Measurements from ENCODE around the gene KLHL29. TPM values are rescaled to one million over a fixed set of nuclear protein-coding genes. Genes with fewer than 3 reads are reported as not detected.

KLHL29 gene
- total and polyA plus RNA-seq, 10 of the 15 experiments (the other 5 are each of a cell fraction or from before 2014, with no cell fraction given), result 1.4 to 19.5 (median 6.1) TPM

GRCh38 chr2:23506531-23507266 is 121.7 kb downstream of the KLHL29 start:
- Histone ChIP-seq H4K20me1 (ENCODE audit: control insufficient read depth, insufficient read depth) (no peaks in the 10 kb centered on the region), H3K27ac (ENCODE audit: control insufficient read depth, insufficient read depth) (no peak overlapping the region), H3K4me2 (ENCODE audit: control insufficient read depth, insufficient read depth) (no peak overlapping the region), H3K9me3 (replicated peaks; ENCODE audit: control insufficient read depth, insufficient read depth, low read length) (no peaks in the 10 kb centered on the region), H3K4me3 (no peak overlapping the region), H3K4me1 (ENCODE audit: control insufficient read depth, insufficient read depth, low read length) (no peaks in the 10 kb centered on the region), H3K27me3 (replicated peaks in 1 of 2; ENCODE audit: control insufficient read depth in 2 of 2, insufficient read depth in 2 of 2, low read length in 1 of 2) (no peaks in the 10 kb centered on the region), H2AFZ (ENCODE audit: control insufficient read depth, low read depth, low read length) (no peak overlapping the region), H3K79me2 (ENCODE audit: control insufficient read depth, insufficient read depth, low read length) (no peaks in the 10 kb centered on the region), H3K9ac (ENCODE audit: control insufficient read depth, insufficient read depth, low read length) (no peak overlapping the region), H3K36me3 (ENCODE audit: control insufficient read depth in 2 of 2, insufficient read depth in 2 of 2, low read length in 1 of 2) (peaks cover 0 to 2% of the 10 kb centered on the region in 2 experiments; a peak in 2 of 4 replicates)
- ChIA-PET POLR2A (no interaction called here), RAD21 (ENCODE audit: unreplicated experiment) (no interaction called here), CTCF (no interaction called here), SMC1A (ENCODE audit: uncharacterized antibody, unreplicated experiment) (no interaction called here)
- ATAC-seq (no peak), FAIRE-seq (no peak), DNase-seq (ENCODE audit: low read depth, low spot score) (no peak)
- intact Hi-C loops (cut with micrococcal nuclease; ENCODE audit: unreplicated experiment), result no loop called here
- BruUV-seq (replicated peaks), result no TSS peak
- 53% methylated on average over 9 of the region's 9 CpGs for WGBS (ENCODE audit: insufficient coverage, insufficient replicate concordance, low lambda C conversion rate, missing lambda C conversion rate)
- in situ Hi-C loops (cut with MboI), result no loop called here
- TF ChIP-seq NR2F1 (conservative IDR thresholded peaks at IDR 0.05) (no peak), MAX (IDR thresholded peaks at IDR 0.05; ENCODE audit: low read depth, low read length) (no peak), IKZF1 (conservative IDR thresholded peaks at IDR 0.05) (no peak), SREBF2 (IDR thresholded peaks at IDR 0.05; ENCODE audit: low read length) (no peak)

- Histone ChIP-seq H3K4me3 (no peak overlapping the region), H3K27me3 (replicated peaks in 1 of 2; ENCODE audit: control insufficient read depth in 2 of 2, insufficient read depth in 2 of 2, low read length in 1 of 2) (no peaks in the 10 kb centered on the region), H3K9me3 (replicated peaks; ENCODE audit: control insufficient read depth, insufficient read depth, low read length) (no peaks in the 10 kb centered on the region), H2AFZ (ENCODE audit: control insufficient read depth, low read depth, low read length) (no peak overlapping the region), H3K27ac (ENCODE audit: control insufficient read depth, insufficient read depth) (no peak overlapping the region), H3K4me1 (ENCODE audit: control insufficient read depth, insufficient read depth, low read length) (no peaks in the 10 kb centered on the region), H3K36me3 (ENCODE audit: control insufficient read depth in 2 of 2, insufficient read depth in 2 of 2, low read length in 1 of 2) (peaks cover 0 to 2% of the 10 kb centered on the region in 2 experiments; a peak in 2 of 4 replicates), H3K79me2 (ENCODE audit: control insufficient read depth, insufficient read depth, low read length) (no peaks in the 10 kb centered on the region), H4K20me1 (ENCODE audit: control insufficient read depth, insufficient read depth) (no peaks in the 10 kb centered on the region), H3K4me2 (ENCODE audit: control insufficient read depth, insufficient read depth) (no peak overlapping the region), H3K9ac (ENCODE audit: control insufficient read depth, insufficient read depth, low read length) (no peak overlapping the region)
- ChIA-PET POLR2A (no interaction called here), RAD21 (ENCODE audit: unreplicated experiment) (no interaction called here), SMC1A (ENCODE audit: uncharacterized antibody, unreplicated experiment) (no interaction called here), CTCF (no interaction called here)
- in situ Hi-C loops (cut with MboI) (no loop called here), intact Hi-C loops (cut with micrococcal nuclease; ENCODE audit: unreplicated experiment) (no loop called here)
- FAIRE-seq, result no peak
- BruUV-seq (replicated peaks), result no TSS peak
- WGBS (ENCODE audit: insufficient coverage, insufficient replicate concordance, low lambda C conversion rate, missing lambda C conversion rate), result 59% methylated on average over 15 of the region's 15 CpGs
- no peak for DNase-seq (ENCODE audit: low read depth, low spot score)
- no peak for ATAC-seq
- TF ChIP-seq USF1 (IDR thresholded peaks at IDR 0.05; ENCODE audit: borderline replicate concordance, extremely low read length, insufficient read depth, low read depth, low read length), result no peak
- TF ChIP-seq ELK1 (IDR thresholded peaks at IDR 0.05; ENCODE audit: low read depth, low read length), result no peak
- TF ChIP-seq NR2C1 (IDR thresholded peaks at IDR 0.05), result no peak
- TF ChIP-seq EED (IDR thresholded peaks at IDR 0.05; ENCODE audit: low read depth), result no peak
- TF ChIP-seq MTA2 (IDR thresholded peaks at IDR 0.05; ENCODE audit: low read depth), result no peak
- no peak for TF ChIP-seq PRDM15 (CRISPR knock-in tag; IDR thresholded peaks at IDR 0.05)
Measured at GRCh38 chr2:23507267-23508065, 122.5 kb downstream of the KLHL29 start.
